ENCODE data around the gene ENAH. TPM values are rescaled to one million over a fixed set of nuclear protein-coding genes. Genes with fewer than 3 reads are reported as not detected.

Gene ENAH
- total and polyA plus RNA-seq, 9 of the 15 experiments (the other 6 are each of a cell fraction or from before 2014, with no cell fraction given) = 0.03 to 1.2 (median 0.15) TPM

GRCh38 chr1:225654277-225654597 lies 1.3 kb upstream of the ENAH start:
- ChIA-PET CTCF (ENCODE audit: low intra/inter-chr PET ratio) (no interaction called here), POLR2A (interaction anchor here (0.9 kb wide), 1 partner anchor 13 kb away, joined by 4 read pairs; no protein-coding TSS in a partner anchor)
- Histone ChIP-seq H3K27me3 (ENCODE audit: control insufficient read depth in 2 of 2, insufficient read depth in 2 of 2, low read length in 2 of 2) (peaks cover 28 to 42% of the 10 kb centered on the region in 2 experiments), H3K4me2 (ENCODE audit: insufficient read depth, low read length) (no peak overlapping the region), H3K36me3 (ENCODE audit: control insufficient read depth, insufficient read depth, low read length) (no peaks in the 10 kb centered on the region), H3K4me3 (no peak overlapping the region), H3K79me2 (ENCODE audit: control insufficient read depth, insufficient read depth, low read length) (no peaks in the 10 kb centered on the region), H3K9ac (ENCODE audit: insufficient read depth in 1 of 2, low read depth in 2 of 2, low read length in 2 of 2) (no peak overlapping the region), H3K9me1 (ENCODE audit: control insufficient read depth, insufficient read depth, low read length) (no peaks in the 10 kb centered on the region), H2AFZ (ENCODE audit: low read depth, low read length) (no peak overlapping the region), H3K4me1 (replicated peaks in 1 of 2; ENCODE audit: control insufficient read depth in 2 of 2, insufficient read depth in 2 of 2, low read length in 2 of 2) (peaks cover 0 to 16% of the 10 kb centered on the region in 2 experiments; a peak in 2 of 5 replicates), H4K20me1 (replicated peaks; ENCODE audit: control insufficient read depth, insufficient read depth, low read length) (no peaks in the 10 kb centered on the region), H3K9me3 (replicated peaks; ENCODE audit: control insufficient read depth, insufficient read depth, low read depth, low read length) (no peaks in the 10 kb centered on the region), H3K27ac (ENCODE audit: extremely low read depth, low read depth, low read length) (no peak overlapping the region)
- TF ChIP-seq NFRKB (IDR thresholded peaks at IDR 0.05; ENCODE audit: low read depth) (no peak), GATA2 (CRISPR knock-in tag; IDR thresholded peaks at IDR 0.05) (no peak), LARP7 (IDR thresholded peaks at IDR 0.05) (no peak), NCOA2 (IDR thresholded peaks at IDR 0.05; ENCODE audit: partially characterized antibody in 2 of 2) (no peak), ZFPM2 (CRISPR knock-in tag; IDR thresholded peaks at IDR 0.05) (no peak), E2F1 (CRISPR knock-in tag; IDR thresholded peaks at IDR 0.05) (no peak), ZNF699 (CRISPR knock-in tag; IDR thresholded peaks at IDR 0.05; ENCODE audit: insufficient replicate concordance) (no peak), DDX20 (tag; IDR thresholded peaks at IDR 0.05; ENCODE audit: low read depth) (no peak), RFX1 (IDR thresholded peaks at IDR 0.05) (no peak), ZFP91 (CRISPR knock-in tag; IDR thresholded peaks at IDR 0.05) (no peak), WHSC1 (IDR thresholded peaks at IDR 0.05; ENCODE audit: low read length) (no peak), ZNF280A (IDR thresholded peaks at IDR 0.05; ENCODE audit: low read depth, partially characterized antibody) (no peak), ARID1B (IDR thresholded peaks at IDR 0.05) (no peak), HNRNPH1 (optimal IDR thresholded peaks at IDR 0.05; ENCODE audit: low read depth, low read length) (no peak), SNIP1 (IDR thresholded peaks at IDR 0.05; ENCODE audit: low read depth) (no peak), NFYB (IDR thresholded peaks at IDR 0.05; ENCODE audit: extremely low read depth, insufficient read length) (no peak)
- 18% methylated on average over 4 of the region's 4 CpGs for whole genome bisulfite sequencing (ENCODE audit: insufficient coverage, low coverage, missing lambda C conversion rate)
- intact Hi-C loops (cut with micrococcal nuclease) (loop anchor here (2.0 to 10.0 kb wide), 3 partner anchors 173 to 321 kb away; no protein-coding TSS in a partner anchor), in situ Hi-C loops (cut with MboI) (no loop called here)
- DNase-seq (ENCODE audit: extremely low read depth in 1 of 4, low spot score in 3 of 4) = no peak
- FAIRE-seq = no peak
- no peak for ATAC-seq
- BruUV-seq (replicated peaks) = no TSS peak
